DMS 273 treated with DMSO at 0.1 percent for 48 hours (cell line): Measurements from ENCODE around the gene FAM20C.

Experiments used
- DNase-seq: peaks from one replicate; lab custom pipeline; 2025; lab: John Stamatoyannopoulos, UW

FAM20C gene

DNA sequence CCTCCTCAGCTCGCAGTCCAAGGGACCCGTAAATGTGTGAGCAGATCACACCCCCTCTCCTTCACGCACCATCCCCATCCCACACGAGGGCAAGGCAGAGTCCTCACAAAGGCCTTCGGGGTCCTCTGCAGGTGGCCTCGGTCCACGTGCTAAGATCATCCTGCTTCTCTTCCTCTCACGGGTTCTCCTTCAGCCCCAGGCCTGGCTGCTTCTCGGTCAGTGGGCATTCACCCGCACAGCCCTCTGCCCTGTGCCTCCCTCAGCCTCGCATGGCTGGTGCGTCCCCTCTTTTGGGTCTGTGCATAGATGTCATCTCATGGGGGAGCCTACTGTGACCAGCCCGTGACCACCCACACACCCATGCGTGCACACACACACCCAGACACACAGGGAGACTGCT lies 80.3 kb downstream of the FAM20C start:
- no peak for DNase-seq

DNA sequence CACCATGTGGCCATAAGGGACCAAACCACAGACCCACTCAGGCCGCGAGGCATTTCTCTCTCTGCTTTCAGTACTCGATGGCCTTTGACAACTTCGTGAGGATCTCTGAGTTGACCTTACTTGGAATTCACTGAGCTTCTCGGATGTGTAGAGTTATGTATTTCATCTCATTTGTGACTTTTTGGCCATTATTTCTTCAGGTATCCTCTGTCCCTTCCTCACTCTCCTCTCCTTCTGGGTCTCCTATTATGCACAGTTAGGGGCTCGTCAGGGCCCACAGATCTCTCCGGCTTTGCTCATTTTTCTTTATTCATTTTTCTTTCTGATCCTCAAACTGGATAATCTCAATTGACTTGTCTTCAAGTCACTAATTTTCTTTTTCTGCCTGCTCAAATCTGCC lies 81.0 kb downstream of the FAM20C start:
- DNase-seq: no peak

DNA sequence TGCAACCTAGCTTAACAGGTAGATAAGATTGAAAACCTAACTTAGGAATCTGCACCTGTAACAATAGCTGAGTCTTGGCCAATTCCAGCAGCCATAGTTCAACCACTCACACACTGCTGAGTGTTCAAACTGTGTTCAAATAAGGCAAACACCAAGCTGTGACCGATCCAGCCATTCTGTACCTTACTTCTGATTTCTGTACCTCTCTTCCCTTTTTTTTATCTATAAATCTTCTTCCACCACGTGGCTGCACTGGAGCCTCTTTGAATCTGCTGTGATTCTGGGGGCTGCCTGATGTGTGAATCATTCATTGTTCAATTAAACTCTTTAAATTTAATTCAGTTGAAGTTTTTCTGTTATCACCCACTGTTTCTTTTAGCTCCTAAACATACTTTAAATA lies 81.9 kb downstream of the FAM20C start:
- DNase-seq: no peak

DNA sequence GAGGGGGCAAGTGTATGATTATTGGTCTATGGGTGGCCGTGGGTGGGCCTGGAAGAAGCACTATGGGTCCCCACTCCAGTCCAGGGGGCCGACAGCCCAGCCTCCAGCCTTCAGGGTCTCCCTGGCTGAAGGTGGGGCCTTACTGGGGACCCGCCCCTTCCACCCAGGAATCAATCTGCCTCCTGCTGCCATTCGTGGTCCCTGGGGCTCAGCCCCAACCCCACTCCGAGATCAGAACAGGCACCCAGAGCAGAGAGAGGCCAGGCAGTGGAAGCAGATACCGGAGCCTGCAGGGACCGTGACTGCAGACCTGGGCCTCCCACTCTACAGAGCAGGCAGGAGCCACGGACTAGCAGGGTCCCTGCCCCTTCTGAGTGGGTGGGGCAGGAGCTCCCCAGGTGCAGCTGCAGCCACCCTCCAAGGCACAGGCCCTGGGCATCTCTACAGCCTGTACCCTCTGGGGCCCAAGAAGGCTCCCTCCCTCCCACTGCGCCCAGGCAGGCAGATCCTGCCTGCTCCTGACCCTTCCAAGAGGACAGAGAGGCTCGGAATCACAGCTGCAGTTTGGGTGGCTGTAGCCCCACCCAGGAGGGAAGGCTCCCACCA lies 84.0 kb downstream of the FAM20C start:
- DNase-seq: no peak

DNA sequence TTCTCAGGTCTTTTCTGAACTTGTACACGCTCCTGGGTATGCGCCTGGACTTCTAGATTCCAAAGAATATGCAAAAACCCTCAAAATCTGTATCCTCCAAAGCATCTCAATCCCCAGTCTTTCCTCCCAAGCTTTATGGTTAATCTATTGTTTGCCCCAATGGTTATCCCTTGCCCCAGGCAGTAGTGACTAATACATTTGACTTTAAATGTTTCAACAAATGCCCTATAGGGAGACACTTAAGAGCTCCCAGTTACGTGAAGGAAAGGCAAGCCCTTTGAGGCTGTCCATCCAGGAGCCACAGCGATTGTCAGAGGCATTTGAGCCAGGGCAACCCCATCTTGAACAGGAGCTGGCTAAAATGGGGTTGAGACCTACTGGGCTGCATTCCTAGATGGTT lies 84.9 kb downstream of the FAM20C start:
- DNase-seq: no peak

DNA sequence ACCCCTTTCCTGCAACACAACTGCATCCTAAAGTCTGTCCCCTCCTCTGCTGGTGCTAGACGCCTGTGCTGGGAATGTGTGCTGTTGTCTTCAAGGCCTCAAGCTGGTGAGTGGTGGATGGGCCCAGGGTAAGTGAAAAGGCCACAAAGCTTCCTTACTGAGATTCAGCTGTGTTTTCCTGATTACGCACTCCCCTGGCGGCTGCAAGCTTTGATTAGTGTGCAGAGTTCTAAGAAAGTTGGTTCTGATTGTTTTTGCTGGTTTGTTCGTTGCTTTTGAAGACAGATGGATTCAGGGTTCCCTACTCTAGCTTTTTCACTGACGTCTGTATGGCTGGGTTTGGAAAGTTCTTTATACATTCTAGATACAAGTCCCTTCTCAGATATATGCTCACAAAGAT lies 85.7 kb downstream of the FAM20C start:
- DNase-seq: no peak

DNA sequence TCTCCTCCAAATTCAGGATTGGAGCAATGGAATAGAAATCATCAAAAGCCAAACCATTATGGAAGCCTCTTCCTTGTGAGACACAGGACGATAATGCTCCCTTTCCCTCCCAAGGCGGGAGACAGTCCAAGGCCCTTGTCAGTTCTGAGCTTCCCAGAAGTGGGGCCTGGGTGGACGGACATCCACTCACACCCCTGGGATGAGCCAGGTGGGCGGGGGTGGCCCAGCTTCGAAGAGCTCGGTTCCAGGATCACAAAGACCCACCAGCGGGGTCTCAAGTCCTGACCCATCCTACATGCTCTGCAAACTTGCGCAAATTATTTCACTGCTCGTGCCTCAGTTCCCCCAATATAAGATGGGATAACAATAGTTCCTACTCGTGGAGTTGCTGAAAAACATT lies 87.5 kb downstream of the FAM20C start:
- no peak for DNase-seq

DNA sequence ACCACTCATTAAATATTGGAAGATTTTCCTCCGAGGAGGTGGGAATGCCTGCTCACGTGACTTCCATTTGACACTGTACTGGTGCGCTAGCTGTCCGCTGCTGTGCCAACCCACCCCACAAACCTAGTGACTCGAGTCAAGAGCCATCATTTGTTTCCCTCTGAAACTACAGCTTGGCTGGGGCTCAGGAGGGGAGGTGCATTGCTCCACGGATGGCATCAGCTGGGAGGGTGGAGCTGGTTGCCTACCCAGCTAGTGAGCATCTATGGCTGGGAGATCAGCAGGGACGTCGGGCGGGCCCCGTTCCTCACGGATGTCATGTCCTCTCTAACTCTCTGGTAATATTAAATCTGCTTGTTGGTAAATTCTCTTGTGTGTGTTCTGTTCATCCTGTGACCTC lies 88.1 kb downstream of the FAM20C start:
- no peak for DNase-seq

DNA sequence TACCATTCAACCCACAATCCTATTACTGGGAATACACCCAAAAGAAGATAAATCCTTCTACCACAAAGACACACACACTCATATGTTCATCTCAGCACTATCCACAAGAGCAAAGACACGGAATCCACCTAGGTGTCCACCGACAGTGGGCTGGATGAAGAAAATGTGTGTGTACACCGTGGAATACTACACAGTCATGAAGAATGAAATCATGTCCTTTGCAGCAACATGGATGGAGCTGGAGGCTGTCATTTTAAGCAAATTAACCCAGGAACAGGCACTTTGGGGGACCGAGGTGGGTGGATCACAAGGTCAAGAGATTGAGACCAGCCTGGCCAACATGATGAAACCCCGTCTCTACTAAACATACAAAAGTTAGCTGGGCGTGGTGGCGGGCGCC lies 89.3 kb downstream of the FAM20C start:
- DNase-seq: no peak

DNA sequence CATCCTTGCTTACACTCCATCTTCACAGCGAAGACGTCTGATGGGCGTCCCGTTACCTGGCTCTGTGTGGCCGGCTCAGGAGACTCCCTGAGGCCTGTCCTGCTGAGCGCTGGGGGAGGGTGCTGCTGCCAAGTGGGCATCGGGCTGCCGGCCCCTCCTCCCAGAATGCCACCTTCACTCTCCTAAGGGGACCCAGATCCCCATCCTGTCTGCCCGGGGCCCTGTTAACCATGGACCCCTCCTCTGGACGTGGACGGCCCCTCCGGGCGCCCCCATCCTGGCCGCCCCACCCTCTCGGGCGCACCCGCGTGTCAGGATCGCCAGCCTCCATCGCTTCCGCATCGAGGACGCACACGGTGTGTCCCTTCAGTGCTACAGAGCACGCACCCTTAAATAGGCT lies 90.2 kb downstream of the FAM20C start:
- no peak for DNase-seq

DNA sequence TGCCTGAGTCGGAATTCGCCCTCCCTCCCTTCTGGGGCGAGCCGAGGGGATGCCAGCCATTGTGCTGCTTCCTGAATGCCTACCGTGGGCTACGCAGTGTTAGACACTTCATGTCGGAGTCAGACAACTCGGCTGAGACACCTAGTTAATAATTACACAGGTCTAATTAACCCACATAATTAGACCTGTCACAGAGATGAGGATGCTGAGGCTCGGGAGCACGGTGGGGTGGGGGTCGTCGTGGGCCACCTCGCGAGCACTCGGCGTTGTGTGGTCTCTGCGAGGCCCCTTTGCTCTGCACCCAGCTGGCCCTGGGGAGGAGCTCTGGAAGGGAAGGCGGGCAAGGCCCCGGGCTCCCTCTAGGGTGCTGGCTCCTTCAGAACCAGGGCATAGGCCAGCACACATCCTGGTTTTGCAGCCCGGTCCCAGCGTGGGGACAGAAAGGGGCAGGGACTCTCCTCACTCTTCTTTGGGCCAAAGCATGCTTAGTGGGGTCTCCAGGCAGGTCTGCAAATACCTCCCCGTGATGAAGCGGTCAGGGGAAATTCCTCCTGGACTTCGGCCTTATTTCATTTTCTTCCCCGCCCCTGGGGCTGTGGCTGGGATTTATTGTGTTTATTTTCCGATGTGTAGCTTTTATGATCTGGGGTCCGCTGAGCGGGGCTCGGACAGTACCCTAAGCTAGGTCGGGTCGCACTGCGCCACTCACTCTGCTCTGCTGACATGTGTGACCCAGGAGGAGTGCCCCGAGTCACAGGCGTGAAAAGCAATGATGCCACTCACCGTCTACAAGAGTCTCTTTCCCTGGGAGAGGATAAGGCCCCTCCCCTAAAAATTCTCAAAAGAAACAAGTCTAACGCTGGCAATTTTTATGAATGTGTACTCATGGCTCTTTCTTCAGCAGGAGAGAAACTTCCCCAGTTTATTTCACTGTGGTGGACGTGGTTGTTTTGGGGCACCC lies 92.7 kb downstream of the FAM20C start:
- DNase-seq: no peak

DNA sequence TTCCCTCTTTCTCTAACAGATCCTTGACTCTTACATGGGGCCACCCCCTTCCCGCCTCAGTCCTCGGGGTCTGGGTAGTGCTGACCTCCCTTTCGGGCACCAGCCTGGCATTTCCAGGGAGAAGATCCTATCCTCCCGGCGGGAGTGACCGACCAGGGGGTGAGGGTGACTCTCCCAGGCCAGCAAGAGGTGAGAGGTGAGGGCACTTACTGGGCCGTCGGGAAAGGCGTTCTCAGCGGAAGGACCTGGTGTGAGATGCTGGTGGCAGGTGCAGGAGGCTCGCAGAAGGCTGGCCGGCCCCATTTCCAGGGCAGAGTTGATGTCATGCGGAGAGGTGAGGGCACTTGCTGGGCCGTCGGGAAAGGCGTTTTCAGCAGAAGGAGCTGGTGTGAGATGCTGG lies 93.4 kb downstream of the FAM20C start:
- DNase-seq: no peak

DNA sequence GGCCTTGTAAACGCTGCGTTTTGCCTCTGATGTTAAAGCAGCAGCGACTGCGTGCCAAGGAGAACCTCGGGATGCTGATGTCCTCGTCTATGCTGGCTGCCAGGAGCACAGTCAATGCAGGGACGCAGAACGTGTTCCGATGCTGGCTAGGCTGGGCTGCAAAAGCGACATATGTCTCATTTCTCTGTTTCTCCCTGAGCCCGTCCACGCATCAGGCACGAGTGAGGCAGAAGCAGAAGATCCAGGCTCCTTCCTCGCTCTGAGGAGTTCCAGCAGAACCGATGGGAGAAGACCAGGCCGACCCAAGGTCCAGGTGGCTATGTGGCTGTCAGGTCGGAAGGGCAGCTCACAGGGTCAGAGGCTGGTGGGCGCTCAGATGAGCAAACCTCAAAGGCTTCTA lies 93.9 kb downstream of the FAM20C start:
- no peak for DNase-seq

DNA sequence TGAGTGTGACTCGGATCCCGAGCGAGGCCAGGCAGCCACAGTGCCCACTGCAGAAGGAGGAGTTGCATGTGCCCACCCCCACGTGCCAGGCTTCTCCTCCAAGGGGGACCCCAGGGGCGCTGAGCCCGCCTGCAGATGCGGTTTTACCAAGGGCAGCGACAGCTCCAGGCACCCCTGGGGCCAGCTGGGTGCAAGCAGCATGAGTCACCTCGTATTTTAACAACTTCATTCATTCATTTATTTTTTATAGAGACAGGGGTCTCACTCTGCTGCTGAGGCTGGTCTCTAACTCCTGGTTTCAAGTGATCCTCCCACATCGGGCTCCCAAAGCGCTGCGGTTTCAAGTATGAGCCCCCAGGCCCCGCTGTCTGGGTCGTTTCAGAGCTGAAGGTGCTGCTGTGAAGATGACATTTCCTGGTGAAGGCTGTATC lies 96.3 kb downstream of the FAM20C start:
- DNase-seq: no peak

DNA sequence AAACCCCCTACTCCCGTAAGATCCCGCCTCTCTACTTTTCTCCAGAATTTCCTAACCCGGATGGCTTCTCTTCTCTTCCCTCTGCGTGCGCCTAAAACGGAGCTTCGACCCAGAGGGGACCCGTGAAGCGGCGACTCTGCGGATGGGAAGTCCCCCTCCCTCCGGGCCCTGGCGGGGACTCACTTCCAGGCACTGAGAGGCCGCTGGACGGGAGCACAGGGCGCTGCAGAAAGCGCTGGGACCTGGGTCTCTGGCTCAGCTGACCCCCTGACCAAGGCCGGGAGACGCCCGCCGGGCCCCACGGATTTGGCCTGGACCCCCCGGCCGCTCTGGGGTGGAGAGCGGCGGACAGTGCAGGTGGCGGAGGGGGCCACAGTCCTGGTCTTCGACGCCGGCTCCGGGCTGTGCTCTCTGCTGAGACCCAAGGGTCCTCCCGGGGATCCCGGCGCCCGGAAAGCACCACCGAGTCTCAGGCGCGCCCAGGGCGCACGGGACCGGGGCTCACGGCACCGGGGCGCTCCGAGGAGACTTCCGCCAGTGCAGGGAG lies 96.9 kb downstream of the FAM20C start:
- no peak for DNase-seq

DNA sequence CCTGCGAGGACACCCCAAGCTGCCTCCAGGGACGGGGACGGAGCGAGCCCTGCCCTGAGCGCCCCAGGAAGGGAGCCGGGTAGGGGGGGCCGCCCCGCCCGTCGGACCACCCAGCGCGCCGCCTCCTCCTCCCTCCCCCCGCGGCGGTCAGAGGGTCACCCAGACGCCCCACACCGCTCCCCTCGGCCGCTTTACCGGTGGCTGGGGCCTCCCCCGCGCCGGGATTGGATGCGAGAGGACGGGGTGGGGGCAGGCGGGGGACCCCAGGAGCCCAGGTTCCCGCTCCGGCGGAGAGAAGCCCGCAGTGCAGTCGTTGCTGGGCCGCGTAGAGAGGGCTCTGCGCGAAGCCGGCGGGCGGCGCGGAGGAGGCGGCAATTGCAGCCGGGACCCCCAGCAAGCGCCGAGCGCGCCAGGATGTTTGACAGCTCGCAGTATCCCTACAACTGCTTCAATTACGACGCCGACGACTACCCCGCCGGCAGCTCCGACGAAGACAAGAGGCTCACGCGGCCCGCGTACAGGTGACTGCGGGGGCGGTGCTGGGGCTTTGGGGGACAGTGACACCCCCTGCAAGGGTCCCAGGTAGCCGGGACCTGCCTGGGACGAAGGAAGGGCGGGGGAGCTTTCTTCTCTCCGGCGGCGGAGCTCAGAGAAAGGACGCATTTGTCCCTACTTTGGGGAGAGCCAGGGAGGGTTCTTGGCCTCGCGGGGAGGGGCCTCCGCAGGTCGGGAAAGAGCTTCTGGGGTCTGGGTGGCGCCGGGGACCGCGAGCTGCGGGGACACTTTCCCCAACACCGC lies 97.6 kb downstream of the FAM20C start, which contains the start of gene FOXL3:
Gene FOXL3, plus strand, starts transcription at position 415 of the 798 bp plus-strand sequence. Its CDS starts 0 bp downstream, at position 415.
- DNase-seq: no peak

DNA sequence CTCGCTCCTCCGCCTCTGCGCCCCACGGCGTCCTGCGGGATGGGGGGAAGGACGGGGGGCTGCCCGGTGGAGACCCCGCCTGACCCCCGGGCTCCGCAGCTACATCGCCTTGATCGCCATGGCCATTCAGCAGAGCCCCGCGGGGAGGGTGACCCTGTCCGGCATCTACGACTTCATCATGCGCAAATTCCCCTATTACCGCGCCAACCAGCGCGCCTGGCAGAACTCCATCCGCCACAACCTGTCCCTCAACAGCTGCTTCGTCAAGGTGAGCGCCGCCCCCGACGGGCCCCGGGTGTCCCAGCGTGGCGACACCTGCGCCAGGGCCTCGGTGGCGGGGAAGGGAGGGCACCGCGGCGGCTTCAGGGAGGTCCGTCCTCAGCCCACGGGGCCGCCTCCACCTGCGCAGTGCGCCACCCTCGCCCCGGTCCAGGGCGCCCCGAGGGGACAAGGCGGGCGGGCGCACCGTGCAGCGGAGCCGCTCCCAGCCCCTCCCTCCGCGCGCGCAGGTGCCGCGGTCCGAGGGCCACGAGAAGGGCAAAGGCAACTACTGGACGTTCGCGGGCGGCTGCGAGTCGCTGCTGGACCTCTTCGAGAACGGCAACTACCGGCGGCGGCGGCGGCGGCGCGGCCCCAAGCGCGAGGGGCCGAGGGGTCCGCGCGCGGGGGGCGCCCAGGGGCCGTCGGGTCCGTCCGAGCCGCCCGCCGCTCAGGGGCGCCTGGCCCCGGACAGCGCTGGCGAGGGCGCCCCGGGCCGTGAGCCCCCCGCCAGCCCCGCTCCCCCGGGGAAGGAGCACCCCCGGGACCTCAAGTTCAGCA lies 98.4 kb downstream of the FAM20C start:
- DNase-seq: no peak

DNA sequence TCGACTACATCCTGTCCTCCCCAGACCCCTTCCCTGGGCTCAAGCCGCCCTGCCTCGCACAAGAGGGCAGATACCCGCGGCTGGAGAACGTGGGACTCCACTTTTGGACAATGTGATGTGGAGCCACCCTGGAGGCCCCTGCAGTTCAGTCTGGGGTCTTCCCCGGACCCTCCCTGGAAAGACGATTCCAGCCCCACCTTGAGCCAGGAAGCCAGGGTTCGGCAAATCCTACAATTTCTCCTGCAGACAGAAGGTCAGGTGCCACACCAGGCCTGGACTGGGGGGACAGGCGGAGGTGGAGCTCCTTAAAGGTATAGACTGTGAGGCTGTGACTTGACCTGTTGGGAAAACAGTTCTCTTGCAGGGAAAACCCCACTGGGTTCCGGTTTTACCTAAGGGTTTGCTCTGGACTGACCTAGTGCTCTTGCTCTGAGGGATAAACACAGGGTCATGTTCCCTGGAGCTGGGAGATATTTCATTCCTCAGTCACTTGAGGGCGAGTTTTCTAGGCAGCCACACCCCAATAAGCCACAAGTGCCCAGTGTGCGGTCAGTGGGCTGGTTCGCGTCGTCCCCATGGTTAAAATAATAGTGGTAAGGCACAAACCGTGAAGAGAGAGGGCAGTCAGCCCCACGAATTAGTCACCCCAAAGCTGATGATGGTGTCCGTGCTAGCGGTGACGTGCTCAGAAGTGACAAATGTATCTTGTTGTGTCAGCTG lies 99.2 kb downstream of the FAM20C start:
- no peak for DNase-seq

DNA sequence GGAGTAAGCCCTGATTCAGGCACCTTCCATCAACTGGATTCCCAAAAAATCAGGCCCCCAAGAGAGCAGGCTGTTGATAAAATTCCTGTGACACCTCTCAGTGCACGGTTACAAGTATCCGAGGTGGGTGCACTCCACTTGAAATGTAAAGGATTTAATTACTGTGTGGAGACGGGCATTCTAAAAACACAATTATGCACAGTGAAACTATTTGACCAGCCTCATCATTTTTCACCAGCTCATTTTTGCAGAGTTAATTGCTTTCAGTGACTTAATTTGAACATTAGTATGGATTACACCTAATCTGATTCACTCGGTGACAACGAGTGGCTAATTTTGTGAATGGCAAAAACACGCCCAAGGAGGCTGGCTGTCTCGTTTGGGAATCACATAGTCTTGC lies 99.9 kb downstream of the FAM20C start:
- DNase-seq: no peak

DNA sequence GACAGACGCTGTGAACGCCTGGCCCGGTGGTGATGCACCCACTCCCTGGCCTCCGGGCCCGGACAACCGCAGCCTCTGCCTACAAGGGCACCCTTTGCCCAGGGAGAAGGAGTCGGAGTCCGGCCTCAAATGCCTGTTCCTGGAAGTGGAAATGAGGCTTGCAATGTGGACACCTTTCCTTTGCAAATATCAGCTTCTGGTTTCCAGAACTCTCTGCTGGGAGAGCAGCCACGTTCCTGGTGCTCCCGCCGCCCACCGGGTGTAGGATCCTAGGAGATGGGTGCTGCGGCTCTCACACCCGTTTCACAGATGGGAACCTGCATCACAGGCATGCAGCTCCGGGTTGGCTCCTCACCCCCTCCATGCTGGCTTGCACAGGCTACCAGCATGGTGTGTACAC lies 100.5 kb downstream of the FAM20C start:
- DNase-seq: no peak
